Memory B cell (primary cell): Measurements from ENCODE around the gene WDFY2.
"Not testable (repeated sequence)": the region's sequence is repeated elsewhere in the genome, so short reads cannot be mapped to it uniquely, and the experiment has no call there.

ENCODE experiments used
- ATAC-seq: fragments of 150-1000 bp; cut with Tn5 transposase; 2 replicates; pipeline ENCODE4 v1.10.0; 2021; ENCODE audit warnings: low read depth, mild to moderate bottlenecking, moderate library complexity
- DNase-seq, 2 donors: peaks; one replicate each; pipeline ENCODE4 v3.0.0; 2022; ENCODE audit warnings: low spot score in 2 of 2
- H3K27ac Mint-ChIP-seq: one replicate; pipeline ENCODE4 v1.8.0; 2022; ENCODE audit warnings: mild to moderate bottlenecking, moderate library complexity, mixed read lengths
- H3K27me3 Mint-ChIP-seq: one replicate; pipeline ENCODE4 v1.8.0; 2022; ENCODE audit warnings: mixed read lengths
- H3K36me3 Mint-ChIP-seq: one replicate; pipeline ENCODE4 v1.8.0; 2022; ENCODE audit warnings: mild to moderate bottlenecking, mixed read lengths
- H3K4me1 Mint-ChIP-seq: one replicate; pipeline ENCODE4 v1.8.0; 2022; ENCODE audit warnings: mixed read lengths
- H3K4me3 Mint-ChIP-seq: one replicate; pipeline ENCODE4 v1.8.0; 2022; ENCODE audit warnings: mild to moderate bottlenecking, moderate library complexity, mixed read lengths
- H3K9me3 Mint-ChIP-seq: one replicate; pipeline ENCODE4 v1.8.0; 2022; ENCODE audit warnings: mixed read lengths

The WDFY2 gene

GRCh38 chr13:51553531-51553930 is 30.7 kb upstream of the WDFY2 start:
- ATAC-seq: no peak
- H3K9me3 Mint-ChIP-seq: peaks cover 5% of the 10 kb centered on the region
- peaks cover 3% of the 10 kb centered on the region for H3K36me3 Mint-ChIP-seq
- H3K27me3 Mint-ChIP-seq: peaks cover 4% of the 10 kb centered on the region
- no peak overlapping the region for H3K4me3 Mint-ChIP-seq
- DNase-seq: no peak
- H3K4me1 Mint-ChIP-seq: peaks cover 12% of the 10 kb centered on the region
- H3K27ac Mint-ChIP-seq: no peak overlapping the region

- no peak for DNase-seq
- no peak overlapping the region for H3K27ac Mint-ChIP-seq
- peaks cover 26% of the 10 kb centered on the region for H3K4me1 Mint-ChIP-seq
- peaks cover 4% of the 10 kb centered on the region for H3K27me3 Mint-ChIP-seq
- no peak for ATAC-seq
- no peak overlapping the region for H3K4me3 Mint-ChIP-seq
- H3K9me3 Mint-ChIP-seq: peaks cover 8% of the 10 kb centered on the region
- H3K36me3 Mint-ChIP-seq: peaks cover 6% of the 10 kb centered on the region
Observed at GRCh38 chr13:51556740-51557139, 27.5 kb upstream of the WDFY2 start.

GRCh38 chr13:51557438-51557837 is 26.8 kb upstream of the WDFY2 start:
- H3K4me3 Mint-ChIP-seq: no peak overlapping the region
- H3K27me3 Mint-ChIP-seq: peaks cover 4% of the 10 kb centered on the region
- H3K36me3 Mint-ChIP-seq: peaks cover 6% of the 10 kb centered on the region
- DNase-seq (no peak), ATAC-seq (no peak)
- no peak overlapping the region for H3K27ac Mint-ChIP-seq
- peaks cover 30% of the 10 kb centered on the region for H3K4me1 Mint-ChIP-seq
- peaks cover 8% of the 10 kb centered on the region for H3K9me3 Mint-ChIP-seq

- Mint-ChIP-seq H3K4me3 (no peak overlapping the region), H3K36me3 (peaks cover 6% of the 10 kb centered on the region), H3K27ac (no peak overlapping the region), H3K4me1 (peaks cover 33% of the 10 kb centered on the region), H3K27me3 (peaks cover 4% of the 10 kb centered on the region), H3K9me3 (peaks cover 8% of the 10 kb centered on the region)
- DNase-seq: no peak
- ATAC-seq: no peak
Observed at GRCh38 chr13:51557875-51558612, 26.2 kb upstream of the WDFY2 start.

GRCh38 chr13:51559946-51560735 is 24.1 kb upstream of the WDFY2 start:
- peaks cover 2% of the 10 kb centered on the region for H3K27me3 Mint-ChIP-seq
- H3K4me1 Mint-ChIP-seq: peaks cover 33% of the 10 kb centered on the region
- ATAC-seq: peak; percentile 62
- peaks cover 4% of the 10 kb centered on the region for H3K36me3 Mint-ChIP-seq
- DNase-seq: no peak
- H3K9me3 Mint-ChIP-seq: peaks cover 6% of the 10 kb centered on the region
- H3K4me3 Mint-ChIP-seq: no peak overlapping the region
- no peak overlapping the region for H3K27ac Mint-ChIP-seq

GRCh38 chr13:51562011-51562671 is 22.1 kb upstream of the WDFY2 start:
- Mint-ChIP-seq H3K4me3 (peak overlapping the region; percentile 63), H3K9me3 (peaks cover 5% of the 10 kb centered on the region), H3K27ac (peak overlapping the region; percentile 83), H3K36me3 (peaks cover 3% of the 10 kb centered on the region), H3K27me3 (no peaks in the 10 kb centered on the region), H3K4me1 (peaks cover 33% of the 10 kb centered on the region)
- DNase-seq: no peak
- peak; percentile 74 for ATAC-seq

- peaks cover 4% of the 10 kb centered on the region for H3K9me3 Mint-ChIP-seq
- H3K36me3 Mint-ChIP-seq: no peaks in the 10 kb centered on the region
- H3K4me1 Mint-ChIP-seq: peaks cover 28% of the 10 kb centered on the region
- DNase-seq (no peak), ATAC-seq (no peak)
- no peak overlapping the region for H3K4me3 Mint-ChIP-seq
- no peak overlapping the region for H3K27ac Mint-ChIP-seq
- no peaks in the 10 kb centered on the region for H3K27me3 Mint-ChIP-seq
Observed at GRCh38 chr13:51564252-51564651, 20.0 kb upstream of the WDFY2 start.

GRCh38 chr13:51564671-51565070 is 19.6 kb upstream of the WDFY2 start:
- no peak overlapping the region for H3K4me3 Mint-ChIP-seq
- no peak overlapping the region for H3K27ac Mint-ChIP-seq

GRCh38 chr13:51569001-51569400 is 15.3 kb upstream of the WDFY2 start:
- H3K27me3 Mint-ChIP-seq, ATAC-seq, H3K27ac Mint-ChIP-seq, H3K4me1 Mint-ChIP-seq, H3K36me3 Mint-ChIP-seq, DNase-seq, H3K4me3 Mint-ChIP-seq, H3K9me3 Mint-ChIP-seq: not testable (repeated sequence)

More at GRCh38 chr13:51564671-51565070, 19.6 kb upstream of the WDFY2 start:
- Mint-ChIP-seq H3K4me1 (peaks cover 27% of the 10 kb centered on the region), H3K36me3 (no peaks in the 10 kb centered on the region), H3K9me3 (peaks cover 4% of the 10 kb centered on the region), H3K27me3 (no peaks in the 10 kb centered on the region)
- ATAC-seq (no peak), DNase-seq (no peak)

- no peak for ATAC-seq
- H3K27ac Mint-ChIP-seq: no peak overlapping the region
Observed at GRCh38 chr13:51576754-51577153, 7.5 kb upstream of the WDFY2 start.

GRCh38 chr13:51577690-51578089 is 6.6 kb upstream of the WDFY2 start:
- no peak overlapping the region for H3K4me3 Mint-ChIP-seq
- peaks cover 3% of the 10 kb centered on the region for H3K27me3 Mint-ChIP-seq
- peaks cover 2% of the 10 kb centered on the region for H3K36me3 Mint-ChIP-seq
- peaks cover 2% of the 10 kb centered on the region for H3K9me3 Mint-ChIP-seq
- peaks cover 3% of the 10 kb centered on the region for H3K4me1 Mint-ChIP-seq
- H3K27ac Mint-ChIP-seq: no peak overlapping the region
- DNase-seq: no peak
- ATAC-seq: no peak

More at GRCh38 chr13:51576754-51577153, 7.5 kb upstream of the WDFY2 start:
- H3K4me1 Mint-ChIP-seq: peaks cover 3% of the 10 kb centered on the region
- peaks cover 2% of the 10 kb centered on the region for H3K36me3 Mint-ChIP-seq
- H3K4me3 Mint-ChIP-seq: no peak overlapping the region
- peaks cover 3% of the 10 kb centered on the region for H3K27me3 Mint-ChIP-seq
- H3K9me3 Mint-ChIP-seq: peaks cover 2% of the 10 kb centered on the region
- DNase-seq: no peak

GRCh38 chr13:51579676-51580075 is 4.6 kb upstream of the WDFY2 start:
- no peak overlapping the region for H3K4me3 Mint-ChIP-seq
- H3K9me3 Mint-ChIP-seq: peaks cover 2% of the 10 kb centered on the region
- DNase-seq: no peak
- ATAC-seq: no peak
- peaks cover 2% of the 10 kb centered on the region for H3K36me3 Mint-ChIP-seq
- peaks cover 3% of the 10 kb centered on the region for H3K4me1 Mint-ChIP-seq
- H3K27me3 Mint-ChIP-seq: peaks cover 2% of the 10 kb centered on the region
- H3K27ac Mint-ChIP-seq: no peak overlapping the region

- H3K4me1 Mint-ChIP-seq: peaks cover 6% of the 10 kb centered on the region
- no peak overlapping the region for H3K27ac Mint-ChIP-seq
- DNase-seq: no peak
- peaks cover 2% of the 10 kb centered on the region for H3K9me3 Mint-ChIP-seq
- no peak overlapping the region for H3K4me3 Mint-ChIP-seq
- peaks cover 2% of the 10 kb centered on the region for H3K36me3 Mint-ChIP-seq
- ATAC-seq: no peak
- peaks cover 2% of the 10 kb centered on the region for H3K27me3 Mint-ChIP-seq
Observed at GRCh38 chr13:51581148-51581820, 3.0 kb upstream of the WDFY2 start.
